Measurements from ENCODE around the gene ARSB.
"Not testable (repeated sequence)": the region's sequence is repeated elsewhere in the genome, so short reads cannot be mapped to it uniquely, and the experiment has no call there.

The ARSB gene

DNA sequence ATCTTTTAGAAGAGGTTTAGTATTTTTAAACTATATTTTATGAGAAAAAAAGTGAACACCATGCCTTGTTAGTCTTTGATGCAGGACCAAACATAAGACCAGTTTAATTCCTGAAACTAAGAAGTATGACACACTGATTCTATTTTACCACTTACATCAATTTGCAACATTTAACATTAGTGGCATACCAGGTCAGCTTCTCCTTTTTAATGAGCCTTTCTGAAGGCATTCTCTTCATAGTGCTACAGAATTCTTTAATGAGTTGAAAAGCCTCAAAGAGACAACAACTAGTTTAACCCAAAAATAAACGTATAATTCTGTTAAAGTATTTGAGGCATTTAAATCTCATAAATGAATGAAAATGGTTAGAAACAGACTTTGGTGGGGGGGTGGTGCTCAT, 28.2 kb downstream of the ARSB start:
- DNase-seq (ENCODE audit: extremely low read depth in 1 of 2, low read depth in 1 of 2), result no peak

DNA sequence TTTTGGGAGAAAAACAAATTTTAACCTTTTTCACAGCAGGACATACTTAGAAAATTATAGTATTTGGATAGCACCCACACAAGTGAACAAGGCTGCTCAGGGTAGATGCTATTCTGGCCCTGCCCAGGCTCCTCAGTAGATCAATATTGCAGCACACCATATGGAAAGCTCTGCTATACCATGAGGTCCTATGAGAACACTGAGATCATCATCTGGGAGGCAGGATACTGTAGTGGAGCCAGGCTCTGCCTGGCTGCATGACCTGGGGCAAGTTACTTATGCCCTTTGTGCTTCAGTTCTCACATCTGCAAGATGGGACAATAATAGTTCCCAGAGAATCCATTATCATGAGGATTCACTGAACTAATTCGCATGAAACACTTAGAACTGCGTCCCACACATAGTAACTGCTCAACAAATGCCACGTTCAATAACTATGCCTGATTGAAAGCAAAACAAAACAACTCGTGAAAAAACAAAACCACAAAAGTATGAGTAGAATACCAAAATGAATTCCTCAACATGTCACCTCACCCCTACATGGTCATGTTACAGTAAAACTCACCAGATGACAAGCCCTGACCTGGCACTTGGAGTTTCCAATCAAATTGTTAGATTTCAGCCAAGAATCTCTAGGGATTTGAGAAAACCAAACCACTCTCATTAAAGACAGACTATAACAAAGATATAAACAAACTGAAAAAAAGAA, 31.9 kb downstream of the ARSB start:
- DNase-seq (ENCODE audit: extremely low read depth in 1 of 2, low read depth in 1 of 2), result no peak

GRCh38 chr5:78930721-78931120, 54.4 kb downstream of the ARSB start:
- no peak for DNase-seq (ENCODE audit: extremely low read depth in 1 of 2, low read depth in 1 of 2)

DNA sequence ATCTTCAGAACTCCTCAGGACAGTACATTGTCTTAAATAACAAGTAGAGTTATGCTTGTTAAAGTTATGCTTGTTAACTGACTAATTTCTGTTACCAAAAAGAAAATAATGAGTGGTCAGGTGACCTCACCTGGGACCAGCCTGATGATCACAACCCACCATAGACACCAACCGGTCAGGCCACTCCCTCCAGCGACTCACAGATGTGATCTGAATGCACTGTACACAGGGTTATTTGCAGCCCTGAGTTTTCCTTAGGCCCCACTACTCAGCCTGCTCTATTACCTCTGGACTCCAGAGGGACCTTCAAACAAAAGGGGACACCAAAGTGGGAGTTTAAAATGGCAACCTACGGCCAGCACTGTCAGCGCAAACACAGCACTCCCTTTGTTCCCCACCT, 55.3 kb downstream of the ARSB start:
- no peak for DNase-seq (ENCODE audit: extremely low read depth in 1 of 2, low read depth in 1 of 2)

DNA sequence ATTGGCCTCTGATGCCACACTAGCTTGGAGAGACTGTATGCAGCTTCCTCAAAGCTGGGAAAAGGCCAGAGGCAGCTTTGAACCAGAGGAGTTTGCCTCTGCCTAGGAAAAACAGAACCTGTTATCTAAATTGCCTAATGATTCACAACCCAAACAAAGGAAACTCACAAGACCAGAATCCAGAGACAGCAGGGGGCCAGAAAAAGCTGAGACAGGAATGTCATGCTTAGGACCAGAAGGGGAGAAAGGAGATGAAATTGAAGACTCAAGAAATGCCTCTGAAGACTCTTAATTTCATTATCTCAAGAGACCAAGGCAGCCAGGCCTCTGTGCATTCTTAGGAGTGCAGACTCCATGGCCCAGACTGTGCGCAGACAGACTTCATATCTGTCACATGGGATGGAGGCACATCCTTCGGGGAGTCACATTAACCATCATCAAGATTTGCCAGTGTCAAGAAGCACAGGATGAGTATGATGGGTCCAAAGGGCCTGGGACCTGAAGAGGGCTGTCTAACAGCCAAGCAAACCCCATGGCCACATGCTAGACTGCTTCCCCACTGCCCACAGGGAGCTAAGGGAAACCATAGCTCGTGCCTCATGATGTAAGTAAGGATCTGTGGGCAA, 57.3 kb downstream of the ARSB start:
- no peak for DNase-seq (ENCODE audit: extremely low read depth in 1 of 2, low read depth in 1 of 2)

GRCh38 chr5:78926252-78926651, 58.9 kb downstream of the ARSB start:
- DNase-seq (ENCODE audit: extremely low read depth in 1 of 2, low read depth in 1 of 2), result no peak

DNA sequence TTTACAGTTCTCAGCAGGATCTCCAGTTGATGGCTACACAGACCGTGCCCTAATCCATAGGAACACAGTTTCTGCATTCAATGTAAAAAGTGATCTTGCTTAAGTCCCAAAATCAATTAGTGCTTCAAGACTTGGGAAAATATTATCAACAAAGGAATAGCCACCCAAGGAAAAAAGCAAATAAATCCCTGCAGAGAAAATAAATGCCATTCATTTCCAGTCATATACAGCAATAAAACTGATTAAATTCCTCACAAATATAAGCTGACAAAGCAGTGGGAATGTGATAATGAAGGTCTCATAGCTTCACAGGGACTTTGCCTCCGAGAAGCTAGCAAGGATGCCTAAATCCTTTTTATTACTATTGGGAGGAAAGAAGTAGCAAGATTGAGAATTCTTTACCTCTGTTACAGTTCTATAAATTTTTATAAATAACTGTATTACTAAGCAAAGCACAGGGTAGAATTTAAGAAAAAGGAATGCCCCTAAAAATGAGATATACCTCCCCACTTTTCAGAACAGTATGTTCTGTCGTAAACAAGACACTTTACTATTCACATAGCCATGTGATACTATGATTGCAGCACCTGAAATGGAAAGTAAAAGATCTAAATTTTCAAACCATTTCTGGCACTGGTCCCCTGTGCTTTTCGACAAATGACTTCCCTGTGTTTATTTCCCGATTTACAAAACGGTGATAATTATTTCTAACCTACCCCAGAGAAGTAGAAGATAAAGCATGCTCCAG, 59.8 kb downstream of the ARSB start:
- no peak for DNase-seq (ENCODE audit: extremely low read depth in 1 of 2, low read depth in 1 of 2)

GRCh38 chr5:78923622-78923970, 61.5 kb downstream of the ARSB start:
- DNase-seq (ENCODE audit: extremely low read depth in 1 of 2, low read depth in 1 of 2), result no peak

GRCh38 chr5:78922879-78923621, 62.1 kb downstream of the ARSB start:
- DNase-seq (ENCODE audit: extremely low read depth in 1 of 2, low read depth in 1 of 2), result no peak

- no peak for DNase-seq (ENCODE audit: extremely low read depth in 1 of 2, low read depth in 1 of 2)
Observed at GRCh38 chr5:78920604-78921003, 64.5 kb downstream of the ARSB start.

GRCh38 chr5:78919796-78920195, 65.3 kb downstream of the ARSB start:
- no peak for DNase-seq (ENCODE audit: extremely low read depth in 1 of 2, low read depth in 1 of 2)

DNA sequence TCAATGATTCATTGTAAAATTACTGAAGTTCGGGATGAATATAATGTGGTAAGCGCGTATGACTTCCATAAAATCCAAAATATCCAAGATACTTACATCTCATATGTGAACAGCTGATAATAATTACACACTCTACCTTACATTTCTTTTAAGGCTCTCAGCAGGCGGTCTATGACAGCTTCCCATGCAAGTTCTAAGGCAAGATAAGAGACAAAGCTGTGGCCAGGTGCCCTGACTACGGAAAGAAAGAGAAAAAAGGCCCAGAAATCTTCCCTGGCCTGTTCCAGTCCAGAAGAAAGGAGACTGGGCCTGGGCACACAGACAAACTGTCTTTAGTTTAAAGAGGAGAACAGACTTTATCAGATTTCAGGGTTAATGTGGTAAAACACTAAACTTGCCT, 69.1 kb downstream of the ARSB start:
- no peak for DNase-seq (ENCODE audit: extremely low read depth in 1 of 2, low read depth in 1 of 2)

DNA sequence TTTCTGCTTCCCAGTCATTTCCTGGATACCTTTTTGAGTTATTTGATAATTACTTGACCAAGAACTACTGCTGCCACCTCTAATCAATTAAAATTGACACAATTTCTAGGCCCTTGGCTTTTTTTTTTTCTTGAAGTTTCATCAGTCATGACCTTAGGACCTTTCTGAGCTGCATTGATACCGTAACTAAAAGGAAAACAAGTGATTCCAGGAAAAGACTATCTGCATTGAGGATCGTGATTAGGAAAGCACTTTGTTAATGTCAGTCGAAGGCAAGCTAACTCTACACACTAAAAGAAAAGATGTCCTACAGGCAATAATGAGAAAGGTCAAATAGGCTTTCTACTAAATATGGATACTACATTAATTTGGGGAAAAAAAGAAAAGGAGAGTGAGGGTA, 69.9 kb downstream of the ARSB start:
- no peak for DNase-seq (ENCODE audit: extremely low read depth in 1 of 2, low read depth in 1 of 2)

GRCh38 chr5:78912811-78913210, 72.3 kb downstream of the ARSB start:
- DNase-seq (ENCODE audit: extremely low read depth in 1 of 2, low read depth in 1 of 2), result no peak

- no peak for DNase-seq (ENCODE audit: extremely low read depth in 1 of 2, low read depth in 1 of 2)
Observed at GRCh38 chr5:78912085-78912771, 72.9 kb downstream of the ARSB start.

DNA sequence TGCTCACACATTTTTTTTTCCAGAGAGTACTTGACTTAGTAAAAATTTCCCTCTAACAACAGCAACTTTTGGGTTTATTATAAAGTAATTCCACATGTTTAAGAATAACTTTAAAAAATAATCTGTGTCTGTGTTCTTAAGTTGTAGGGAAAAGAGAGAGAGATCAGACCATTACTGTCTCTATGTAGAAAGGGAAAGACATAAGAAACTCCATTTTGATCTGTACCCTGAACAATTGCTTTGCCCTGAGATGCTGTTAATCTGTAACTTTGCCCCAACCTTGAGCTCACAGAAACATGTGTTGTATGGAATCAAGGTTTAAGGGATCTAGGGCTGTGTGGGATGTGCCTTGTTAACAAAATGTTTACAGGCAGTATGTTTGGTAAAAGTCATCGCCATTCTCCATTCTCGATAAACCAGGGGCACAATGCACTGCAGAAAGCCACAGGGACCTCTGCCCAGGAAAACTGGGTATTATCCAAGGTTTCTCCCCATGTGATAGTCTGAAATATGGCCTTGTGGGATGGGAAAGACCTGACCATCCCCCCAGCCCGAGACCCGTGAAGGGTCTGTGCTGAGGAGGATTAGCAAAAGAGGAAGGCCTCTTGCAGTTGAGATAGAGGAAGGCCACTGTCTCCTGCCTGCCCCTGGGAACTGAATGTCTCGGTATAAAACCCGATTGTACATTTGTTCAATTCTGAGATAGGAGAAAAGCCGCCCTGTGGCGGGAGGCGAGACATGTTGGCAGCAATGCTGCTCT, 75.7 kb downstream of the ARSB start:
- not testable (repeated sequence) for DNase-seq (ENCODE audit: extremely low read depth in 1 of 2, low read depth in 1 of 2)

- DNase-seq (ENCODE audit: extremely low read depth in 1 of 2, low read depth in 1 of 2), result no peak
Observed at GRCh38 chr5:78908173-78909061, 76.7 kb downstream of the ARSB start.

DNA sequence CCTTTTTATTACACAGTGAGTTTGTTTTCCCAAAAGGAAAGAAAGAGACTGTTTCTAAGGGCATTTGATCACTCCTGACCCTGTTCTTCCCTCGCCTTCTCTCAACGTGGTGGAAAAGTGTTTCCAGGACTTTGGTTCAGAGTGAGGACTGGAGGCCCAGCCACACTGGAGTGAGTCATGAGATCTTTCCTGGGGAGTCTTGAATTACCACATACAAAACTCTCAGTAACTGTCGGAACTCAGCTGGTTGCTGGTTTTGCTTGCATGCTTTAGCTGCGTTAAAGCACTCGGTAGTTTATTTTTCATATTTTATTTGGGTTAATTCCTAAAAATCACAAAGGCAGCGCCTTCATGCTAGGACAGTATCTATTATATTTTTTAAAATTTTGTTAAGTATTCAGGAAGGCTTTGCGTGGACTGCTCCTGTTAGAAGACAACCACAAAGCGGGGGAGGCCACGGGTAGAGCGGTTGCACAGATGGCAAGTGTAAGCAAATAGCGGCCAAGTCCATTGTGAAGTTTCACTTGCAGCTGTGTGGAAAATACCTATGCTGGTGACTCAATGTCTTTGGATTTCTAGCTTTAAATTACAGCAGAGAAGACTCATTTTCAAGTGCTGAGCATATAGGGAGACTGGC, 77.7 kb downstream of the ARSB start:
- no peak for DNase-seq (ENCODE audit: extremely low read depth in 1 of 2, low read depth in 1 of 2)

Measured in stimulated activated CD8-positive, alpha-beta memory T cell treated with anti-CD3 and anti-CD28 coated beads, Interleukin-7, amount 100 ng/mL, for 48 hours (primary cell).